HG02642 (cell line): Measurements from ENCODE around the gene SYNDIG1.

Experiments
- ATAC-seq: cut with Tn5 transposase; IDR thresholded peaks from one replicate; pipeline ENCODE4 v1.9.1; 2021; ENCODE audit warnings: mild to moderate bottlenecking; ENCODE audit not compliant: unreplicated experiment, poor library complexity

The SYNDIG1 gene

GRCh38 chr20:24580855-24581254 lies 111.4 kb downstream of the SYNDIG1 start:
- no peak for ATAC-seq

- no peak for ATAC-seq
These were observed 112.2 kb downstream of the SYNDIG1 start for GRCh38 chr20:24581443-24582170.

GRCh38 chr20:24582373-24583168 lies 113.1 kb downstream of the SYNDIG1 start:
- ATAC-seq = no peak

- no peak for ATAC-seq
These were observed 113.9 kb downstream of the SYNDIG1 start for GRCh38 chr20:24583169-24583792.

- no peak for ATAC-seq
These were observed 114.6 kb downstream of the SYNDIG1 start for GRCh38 chr20:24584078-24584477.

GRCh38 chr20:24584538-24585356 lies 115.3 kb downstream of the SYNDIG1 start:
- no peak for ATAC-seq

GRCh38 chr20:24585796-24586522 lies 116.5 kb downstream of the SYNDIG1 start:
- no peak for ATAC-seq

GRCh38 chr20:24586523-24586840 lies 117.1 kb downstream of the SYNDIG1 start:
- ATAC-seq = no peak

- no peak for ATAC-seq
These were observed 118.1 kb downstream of the SYNDIG1 start for GRCh38 chr20:24587384-24588046.

GRCh38 chr20:24588047-24588635 lies 118.7 kb downstream of the SYNDIG1 start:
- no peak for ATAC-seq

GRCh38 chr20:24588725-24589340 lies 119.4 kb downstream of the SYNDIG1 start:
- no peak for ATAC-seq

- ATAC-seq = no peak
These were observed 120.0 kb downstream of the SYNDIG1 start for GRCh38 chr20:24589381-24589780.

- no peak for ATAC-seq
These were observed 120.4 kb downstream of the SYNDIG1 start for GRCh38 chr20:24589815-24590177.

GRCh38 chr20:24590178-24590982 lies 121.0 kb downstream of the SYNDIG1 start:
- ATAC-seq = no peak

GRCh38 chr20:24597051-24597450 lies 127.6 kb downstream of the SYNDIG1 start:
- no peak for ATAC-seq

- no peak for ATAC-seq
These were observed 128.9 kb downstream of the SYNDIG1 start for GRCh38 chr20:24598346-24598745.

- no peak for ATAC-seq
These were observed 129.6 kb downstream of the SYNDIG1 start for GRCh38 chr20:24598996-24599395.

GRCh38 chr20:24600012-24600411 lies 130.6 kb downstream of the SYNDIG1 start:
- no peak for ATAC-seq
